Liver (tissue), 9 donors: ENCODE results near the gene SP140. TPM values are rescaled to one million over a fixed set of nuclear protein-coding genes. Genes with fewer than 3 reads are reported as not detected.

Experiments
- DNase-seq: peaks from one replicate; pipeline ENCODE4 v3.0.0-alpha.2; 2017; ENCODE audit warnings: low spot score
- H3K27ac ChIP-seq, 2 donors: one replicate each; pipeline ENCODE4 v1.7.0; 2013; ENCODE audit warnings: inconsistent platforms in 2 of 2, low read length in 2 of 2, control low read depth in 1 of 2, low read depth in 1 of 2, mild to moderate bottlenecking in 1 of 2
- H3K27me3 ChIP-seq, 4 donors: one replicate each; pipeline versions ENCODE4 v1.6.1 to v1.7.0; 2013; ENCODE audit warnings: low read length in 3 of 4, inconsistent platforms in 1 of 4, mild to moderate bottlenecking in 1 of 4, moderate library complexity in 1 of 4; ENCODE audit not compliant: control insufficient read depth in 4 of 4, insufficient read depth in 4 of 4
- H3K36me3 ChIP-seq, 4 donors: one replicate each; pipeline versions ENCODE4 v1.6.1 to v1.7.0; 2013; ENCODE audit warnings: low read length in 3 of 4, mild to moderate bottlenecking in 3 of 4, low read depth in 1 of 4, moderate library complexity in 1 of 4; ENCODE audit not compliant: control insufficient read depth in 4 of 4, insufficient read depth in 3 of 4
- H3K4me1 ChIP-seq, 4 donors: one replicate each; pipeline versions ENCODE4 v1.6.1 to v1.7.0; 2013; ENCODE audit warnings: low read length in 3 of 4, mild to moderate bottlenecking in 3 of 4, moderate library complexity in 1 of 4; ENCODE audit not compliant: control insufficient read depth in 4 of 4, insufficient read depth in 4 of 4
- H3K4me3 ChIP-seq, 3 donors: one replicate each; pipeline versions ENCODE4 v1.6.1 to v1.7.0; 2013; ENCODE audit warnings: low read length in 3 of 3, control low read depth in 1 of 3, low read depth in 1 of 3, mild to moderate bottlenecking in 1 of 3
- H3K9ac ChIP-seq, 2 donors: one replicate each; pipeline ENCODE4 v1.7.0; 2013; ENCODE audit warnings: low read length in 2 of 2, mild to moderate bottlenecking in 2 of 2, moderate library complexity in 2 of 2, control low read depth in 1 of 2, low read depth in 1 of 2
- H3K9me3 ChIP-seq, 4 donors: one replicate each; pipeline versions ENCODE4 v1.6.1 to v1.7.0; 2013; ENCODE audit warnings: low read length in 3 of 4; ENCODE audit not compliant: control insufficient read depth in 4 of 4
- EGR1 ChIP-seq, 2 donors: IDR thresholded peaks; 2 replicates each; pipeline ENCODE4 v1.6.1; 2016 to 2018; ENCODE audit warnings: antibody characterized with exemption in 2 of 2, low read depth in 2 of 2
- FOXA1 ChIP-seq: IDR thresholded peaks from 2 replicates; pipeline ENCODE4 v1.6.1; 2016; ENCODE audit warnings: antibody characterized with exemption
- FOXA2 ChIP-seq: IDR thresholded peaks from 2 replicates; pipeline ENCODE4 v1.6.1; 2016; ENCODE audit warnings: antibody characterized with exemption
- GABPA ChIP-seq, 2 donors: IDR thresholded peaks in 1 of 2; conservative IDR thresholded peaks in 1 of 2; 2 replicates each; pipeline ENCODE4 v1.6.1; 2016; ENCODE audit warnings: antibody characterized with exemption in 2 of 2, mild to moderate bottlenecking in 1 of 2, moderate library complexity in 1 of 2
- HNF4A ChIP-seq, 2 donors: conservative IDR thresholded peaks; 2 replicates each; pipeline ENCODE4 v1.6.1; 2016; ENCODE audit warnings: antibody characterized with exemption in 2 of 2, mild to moderate bottlenecking in 2 of 2
- RAD21 ChIP-seq, 2 donors: IDR thresholded peaks; 2 replicates each; pipeline ENCODE4 v1.6.1; 2016; ENCODE audit warnings: antibody characterized with exemption in 2 of 2, mild to moderate bottlenecking in 2 of 2
- REST ChIP-seq: IDR thresholded peaks from 2 replicates; pipeline ENCODE4 v1.6.1; 2016; ENCODE audit warnings: antibody characterized with exemption, mild to moderate bottlenecking
- RXRA ChIP-seq, 2 donors: IDR thresholded peaks; 2 replicates each; pipeline ENCODE4 v1.6.1; 2017 to 2018; ENCODE audit warnings: antibody characterized with exemption in 2 of 2, mild to moderate bottlenecking in 1 of 2
- TAF1 ChIP-seq: conservative IDR thresholded peaks from 2 replicates; pipeline ENCODE4 v1.6.1; 2016; ENCODE audit warnings: antibody characterized with exemption, mild to moderate bottlenecking
- ZBTB33 ChIP-seq: IDR thresholded peaks from 2 replicates; pipeline ENCODE4 v1.6.1; 2016; ENCODE audit warnings: antibody characterized with exemption
- WGBS: extraction: QIAGEN DNeasy Blood & Tissue Kit; methylation state at CpG from one replicate; pipeline ENCODE4 v1.1.7; 2013; 5-methylcytosine and 5-hydroxymethylcytosine counted together
- polyA plus RNA-seq, 2 donors: library from polyadenylated mRNA; stranded (reverse) in 1 of 2; unstranded in 1 of 2; fragments of 200-250 nt in 1 of 2; fragments of >200 nt in 1 of 2; fragmentation: Nextera tagmentation in 1 of 2; extraction: Ambion mirVana in 1 of 2; gene quantifications; one replicate each; pipeline versions ENCODE4 v1.2.1 to v1.2.3, GENCODE V29; 2013 to 2015
- total RNA-seq, 2 donors: library from RNA; depleted of rRNA; stranded (reverse); fragments of >200 nt; gene quantifications; one replicate each; pipeline ENCODE4 v1.2.3, GENCODE V29; 2014
- donor health status: healthy.
- donor health status: healthy.
- donor health status: healthy.
- donor health status: healthy.
- donor health status: healthy.

The SP140 gene
- total and polyA plus RNA-seq, 4 donors = 0.40 to 1.8 (median 0.77) TPM

- TF ChIP-seq GABPA (IDR thresholded peaks at IDR 0.05 in 1 of 2, conservative IDR thresholded peaks at IDR 0.05 in 1 of 2) (no peak), TAF1 (no peak), ZBTB33 (no peak)
These were observed 93.8 kb downstream of the SP140 start (continued) for GRCh38 chr2:230319211-230319862.

GRCh38 chr2:230321031-230321430 is 95.5 kb downstream of the SP140 start:
- peaks cover 0 to 4% (median 0%) of the 10 kb centered on the region in 4 donors for H3K4me1 ChIP-seq
- no peak for TF ChIP-seq FOXA2
- no peak for TF ChIP-seq RAD21 (IDR thresholded peaks at IDR 0.05)
- no peak for TF ChIP-seq EGR1 (IDR thresholded peaks at IDR 0.05; ENCODE audit: low read depth in 2 of 2)
- TF ChIP-seq FOXA1 = no peak
- TF ChIP-seq RXRA (IDR thresholded peaks at IDR 0.05) = no peak
- TF ChIP-seq REST = no peak
- WGBS = 96% methylated on average over 2 of the region's 2 CpGs

GRCh38 chr2:230322561-230323384 is 97.2 kb downstream of the SP140 start:
- TF ChIP-seq REST = no peak
- TF ChIP-seq HNF4A (conservative IDR thresholded peaks at IDR 0.05) = no peak
- no peak for TF ChIP-seq EGR1 (IDR thresholded peaks at IDR 0.05; ENCODE audit: low read depth in 2 of 2)
- Histone ChIP-seq H3K4me1 (peaks cover 0 to 10% (median 2%) of the 10 kb centered on the region in 4 donors), H3K36me3 (no peaks in the 10 kb centered on the region), H3K27ac (no peak overlapping the region), H3K27me3 (no peaks in the 10 kb centered on the region), H3K9me3 (peaks cover 0 to 9% (median 4%) of the 10 kb centered on the region in 4 donors), H3K9ac (no peak overlapping the region), H3K4me3 (no peak overlapping the region)
- WGBS = 85% methylated on average over 12 of the region's 12 CpGs
- no peak for DNase-seq

More at GRCh38 chr2:230321031-230321430, 95.5 kb downstream of the SP140 start:
- Histone ChIP-seq H3K27ac (no peak overlapping the region), H3K27me3 (no peaks in the 10 kb centered on the region), H3K9me3 (peaks cover 0 to 9% (median 4%) of the 10 kb centered on the region in 4 donors), H3K4me3 (no peak overlapping the region), H3K9ac (no peak overlapping the region), H3K36me3 (no peaks in the 10 kb centered on the region)
- DNase-seq = no peak
